Fibroblast of mammary gland (primary cell): Measurements from ENCODE around the gene NFIX.
A peak's percentile ranks its signal among the peaks of the same experiment; 100 is the strongest.

ENCODE experiments used
- DNase-seq: peaks from one replicate; pipeline ENCODE4 v3.0.0-alpha.2; 2010; ENCODE audit warnings: low read depth
- H3K4me3 ChIP-seq: 2 replicates; pipeline ENCODE4 v1.5.1; 2011; ENCODE audit warnings: low read depth, mild to moderate bottlenecking, low read length, moderate library complexity; ENCODE audit not compliant: control insufficient read depth
- CTCF ChIP-seq: conservative IDR thresholded peaks from 2 replicates; pipeline ENCODE4 v1.5.1; 2011; ENCODE audit warnings: low read depth, low read length, inconsistent platforms; ENCODE audit not compliant: control insufficient read depth, insufficient read depth

The NFIX gene

GRCh38 chr19:12984683-12985048 lies 10.6 kb upstream of the NFIX start:
- DNase-seq = no peak
- H3K4me3 ChIP-seq = no peak overlapping the region
- no peak for TF ChIP-seq CTCF

GRCh38 chr19:12985049-12985776 lies 10.1 kb upstream of the NFIX start:
- no peak for TF ChIP-seq CTCF
- DNase-seq = peak; percentile 55
- H3K4me3 ChIP-seq = no peak overlapping the region

GRCh38 chr19:12986726-12987125 lies 8.5 kb upstream of the NFIX start:
- H3K4me3 ChIP-seq = no peak overlapping the region
- no peak for TF ChIP-seq CTCF
- DNase-seq = no peak

GRCh38 chr19:12987190-12987589 lies 8.1 kb upstream of the NFIX start:
- no peak overlapping the region for H3K4me3 ChIP-seq

GRCh38 chr19:12987781-12988180 lies 7.5 kb upstream of the NFIX start:
- no peak for TF ChIP-seq CTCF
- no peak for DNase-seq

More at GRCh38 chr19:12987190-12987589, 8.1 kb upstream of the NFIX start:
- no peak for DNase-seq
- TF ChIP-seq CTCF = no peak

GRCh38 chr19:12990431-12990830 lies 4.8 kb upstream of the NFIX start:
- H3K4me3 ChIP-seq = no peak overlapping the region
- DNase-seq = no peak
- no peak for TF ChIP-seq CTCF

More at GRCh38 chr19:12987781-12988180, 7.5 kb upstream of the NFIX start:
- no peak overlapping the region for H3K4me3 ChIP-seq
